Retinal pigment epithelial cell (primary cell): Measurements from ENCODE around the gene TMEM72.

ENCODE experiments used
- DNase-seq: peaks from one replicate; pipeline ENCODE4 v3.0.0-alpha.2; 2010; ENCODE audit warnings: low read depth
- H3K4me3 ChIP-seq: 2 replicates; pipeline ENCODE4 v1.5.1; 2011; ENCODE audit warnings: mild to moderate bottlenecking, low read length, control low read depth, moderate library complexity
- CTCF ChIP-seq: conservative IDR thresholded peaks from 2 replicates; pipeline ENCODE4 v1.5.1; 2011; ENCODE audit warnings: low read depth, low read length, control low read depth, inconsistent platforms

TMEM72 gene

GRCh38 chr10:44939691-44940401 is 28.7 kb downstream of the TMEM72 start:
- no peak overlapping the region for H3K4me3 ChIP-seq
- no peak for DNase-seq
- TF ChIP-seq CTCF, result no peak

GRCh38 chr10:44944354-44944753 is 33.2 kb downstream of the TMEM72 start:
- H3K4me3 ChIP-seq, result no peak overlapping the region
- DNase-seq, result no peak
- no peak for TF ChIP-seq CTCF

- DNase-seq, result no peak
- no peak overlapping the region for H3K4me3 ChIP-seq
- TF ChIP-seq CTCF, result no peak
Observed at GRCh38 chr10:44946205-44946604, 35.1 kb downstream of the TMEM72 start.

GRCh38 chr10:44947371-44948152 is 36.4 kb downstream of the TMEM72 start:
- DNase-seq, result no peak
- TF ChIP-seq CTCF, result no peak
- H3K4me3 ChIP-seq, result no peak overlapping the region

GRCh38 chr10:44948642-44949041 is 37.5 kb downstream of the TMEM72 start:
- DNase-seq, result no peak
- no peak overlapping the region for H3K4me3 ChIP-seq
- TF ChIP-seq CTCF, result no peak

- peak; percentile 23 for TF ChIP-seq CTCF
- DNase-seq, result no peak
Observed at GRCh38 chr10:44949127-44949802, 38.1 kb downstream of the TMEM72 start.

More at GRCh38 chr10:44949127-44949802, 38.1 kb downstream of the TMEM72 start:
- no peak overlapping the region for H3K4me3 ChIP-seq
